HCT116 (cell line): ENCODE results near the gene GNAO1. TPM values are rescaled to one million over a fixed set of nuclear protein-coding genes. Genes with fewer than 3 reads are reported as not detected.

Source experiments
- ATAC-seq: fragments of 200-7000 bp; cut with Tn5 transposase; 2 replicates; pipeline ENCODE4 v1.9.1; 2020; ENCODE audit warnings: mild to moderate bottlenecking, moderate library complexity
- BruUV-seq: library from RNA; stranded (reverse); fragments of 400-500 nt; replicated peaks from 2 replicates; lab custom pipeline; 2021; lab: Mats Ljungman, UMichigan
- CTCF ChIA-PET: fragments of 300-600 bp; sonication (Branson Sonifier 250); formaldehyde crosslinking; loops from one replicate; lab custom pipeline; 2021; ENCODE audit warnings: antibody characterized with exemption; lab: Charles Lee
- POLR2A ChIA-PET: fragments of 300-600, 350-600 bp; sonication (Branson Sonifier 250); formaldehyde crosslinking; loops from one replicate; lab custom pipeline; 2021; ENCODE audit warnings: antibody characterized with exemption; lab: Charles Lee
- RAD21 ChIA-PET, 2 experiments: fragments of 300-600 bp; sonication (Branson Sonifier 250); formaldehyde crosslinking; loops; one replicate each; lab custom pipeline; 2023; ENCODE audit warnings: low total read pairs in 2 of 2; ENCODE audit not compliant: uncharacterized antibody in 2 of 2, unreplicated experiment in 2 of 2, low non-redundant PET in 1 of 2; lab: Charles Lee
- DNase-seq: peaks from one replicate; pipeline ENCODE4 v3.0.0-alpha.2; 2010; ENCODE audit warnings: low read depth, low spot score
- H2AFZ ChIP-seq: fragments of 200-600 bp; shearing (Covaris generic), sonication (generic); 2 replicates; pipeline ENCODE4 v1.6.1; 2017; ENCODE audit warnings: low read depth, mixed run types, mixed read lengths, antibody characterized with exemption, low read length; ENCODE audit not compliant: poor library complexity, severe bottlenecking
- H3K27ac ChIP-seq: 2 replicates; pipeline ENCODE4 v1.5.1; 2012; ENCODE audit warnings: low read depth, low read length
- H3K27me3 ChIP-seq: fragments of 200-600 bp; sonication (generic); 2 replicates; pipeline ENCODE4 v1.6.1; 2016; ENCODE audit warnings: mixed run types, low read length, mixed read lengths; ENCODE audit not compliant: insufficient read depth
- H3K36me3 ChIP-seq, 2 experiments: fragments of 200-500 bp in 1 of 2; fragments of 200-600 bp in 1 of 2; sonication (Bioruptor generic) in 1 of 2; sonication (generic) in 1 of 2; 2 replicates each; pipeline versions ENCODE4 v1.5.1 to v1.6.1; 2014 to 2016; ENCODE audit warnings: low read length in 2 of 2, inconsistent platforms in 1 of 2, mixed read lengths in 1 of 2, mixed run types in 1 of 2; ENCODE audit not compliant: insufficient read depth in 2 of 2, control insufficient read depth in 1 of 2
- H3K4me1 ChIP-seq, 2 experiments: fragments of 200-600 bp in 1 of 2; sonication (generic) in 1 of 2; 2 replicates each; pipeline versions ENCODE4 v1.5.1 to v1.6.1; 2012 to 2017; ENCODE audit warnings: low read length in 2 of 2, inconsistent platforms in 1 of 2, mild to moderate bottlenecking in 1 of 2, mixed read lengths in 1 of 2, mixed run types in 1 of 2, moderate library complexity in 1 of 2; ENCODE audit not compliant: insufficient read depth in 2 of 2, control insufficient read depth in 1 of 2
- H3K4me2 ChIP-seq: fragments of 200-600 bp; sonication (generic); 2 replicates; pipeline ENCODE4 v1.6.1; 2017; ENCODE audit warnings: mixed run types, low read length, mixed read lengths
- H3K4me3 ChIP-seq, 2 experiments: fragments of 200-600 bp in 1 of 2; sonication (generic) in 1 of 2; replicated peaks in 1 of 2; 2 replicates each; pipeline ENCODE4 v1.5.1; 2011 to 2016; ENCODE audit warnings: low read length in 2 of 2, control low read depth in 1 of 2, low read depth in 1 of 2, mild to moderate bottlenecking in 1 of 2, mixed read lengths in 1 of 2, mixed run types in 1 of 2
- H3K79me2 ChIP-seq: fragments of 200-600 bp; sonication (generic); 2 replicates; pipeline ENCODE4 v1.6.1; 2017; ENCODE audit warnings: mild to moderate bottlenecking, mixed run types, low read length, moderate library complexity, mixed read lengths; ENCODE audit not compliant: insufficient read depth
- H3K9ac ChIP-seq: fragments of 200-600 bp; sonication (generic); 2 replicates; pipeline ENCODE4 v1.6.1; 2016; ENCODE audit warnings: low read length, mixed read lengths
- H3K9me2 ChIP-seq: fragments of 200-600 bp; sonication (generic), shearing (Covaris generic); 2 replicates; pipeline ENCODE4 v1.6.1; 2017; ENCODE audit warnings: mixed run types, mild to moderate bottlenecking, moderate library complexity; ENCODE audit not compliant: insufficient read depth
- H3K9me3 ChIP-seq, 2 experiments: fragments of 200-500 bp in 1 of 2; fragments of 200-600 bp in 1 of 2; sonication (Bioruptor generic) in 1 of 2; sonication (generic) in 1 of 2; 2 replicates each; pipeline ENCODE4 v1.6.1; 2014 to 2017; ENCODE audit warnings: low read length in 2 of 2, mixed read lengths in 2 of 2, inconsistent platforms in 1 of 2, low read depth in 1 of 2, mild to moderate bottlenecking in 1 of 2, mixed run types in 1 of 2, moderate library complexity in 1 of 2; ENCODE audit not compliant: control insufficient read depth in 1 of 2, insufficient read depth in 1 of 2
- H4K20me1 ChIP-seq: fragments of 200-600 bp; sonication (generic), shearing (Covaris generic); 2 replicates; pipeline ENCODE4 v1.6.1; 2017; ENCODE audit warnings: mixed run types, mild to moderate bottlenecking, moderate library complexity; ENCODE audit not compliant: insufficient read depth
- CBX3 ChIP-seq: IDR thresholded peaks from 2 replicates; pipeline ENCODE4 v1.6.1; 2012; ENCODE audit warnings: low read depth
- CEBPB ChIP-seq: IDR thresholded peaks from 2 replicates; pipeline ENCODE4 v1.6.1; 2012; ENCODE audit warnings: low read depth
- CTCF ChIP-seq, 3 experiments: fragments of 200-600 bp in 1 of 3; sonication (generic) in 1 of 3; IDR thresholded peaks in 2 of 3; conservative IDR thresholded peaks in 1 of 3; 2 replicates each; pipeline ENCODE4 v1.5.1; 2012 to 2017; ENCODE audit warnings: low read depth in 2 of 3, low read length in 2 of 3, antibody characterized with exemption in 1 of 3, borderline replicate concordance in 1 of 3, control low read depth in 1 of 3, mild to moderate bottlenecking in 1 of 3, mixed read lengths in 1 of 3, mixed run types in 1 of 3, moderate library complexity in 1 of 3; ENCODE audit not compliant: insufficient read depth in 1 of 3
- EGR1 ChIP-seq: IDR thresholded peaks from 2 replicates; pipeline ENCODE4 v1.6.1; 2012; ENCODE audit warnings: low read depth
- ELF1 ChIP-seq: IDR thresholded peaks from 2 replicates; pipeline ENCODE4 v1.6.1; 2012; ENCODE audit warnings: low read depth, borderline replicate concordance
- EZH2 ChIP-seq: fragments of 200-600 bp; sonication (generic); IDR thresholded peaks from 2 replicates; pipeline ENCODE4 v1.6.1; 2017; ENCODE audit warnings: antibody characterized with exemption, mixed run types
- EZH2phosphoT487 ChIP-seq: fragments of 200-600 bp; IDR thresholded peaks from 2 replicates; pipeline ENCODE4 v1.6.1; 2018; ENCODE audit warnings: antibody characterized with exemption, borderline replicate concordance
- JUND ChIP-seq: IDR thresholded peaks from 2 replicates; pipeline ENCODE4 v1.6.1; 2012
- MAX ChIP-seq: IDR thresholded peaks from 2 replicates; pipeline ENCODE4 v1.6.1; 2012
- POLR2AphosphoS5 ChIP-seq: IDR thresholded peaks from 2 replicates; pipeline ENCODE4 v1.6.1; 2011; ENCODE audit warnings: mild to moderate bottlenecking, low read depth, low read length, moderate library complexity
- REST ChIP-seq: IDR thresholded peaks from 2 replicates; pipeline ENCODE4 v1.6.1; 2012; ENCODE audit warnings: low read depth
- SIN3A ChIP-seq: IDR thresholded peaks from 2 replicates; pipeline ENCODE4 v1.6.1; 2012; ENCODE audit warnings: low read depth
- SP1 ChIP-seq: IDR thresholded peaks from 2 replicates; pipeline ENCODE4 v1.6.1; 2012; ENCODE audit warnings: low read depth
- SRF ChIP-seq: IDR thresholded peaks from 2 replicates; pipeline ENCODE4 v1.6.1; 2012; ENCODE audit warnings: low read depth
- TCF7L2 ChIP-seq: IDR thresholded peaks from 2 replicates; pipeline ENCODE4 v1.7.0; 2011; ENCODE audit warnings: borderline replicate concordance, inconsistent platforms; ENCODE audit not compliant: insufficient read depth, insufficient read length; ENCODE audit errors: extremely low read depth
- ZFX ChIP-seq: fragments of 450-650 bp; IDR thresholded peaks from 2 replicates; pipeline ENCODE4 v1.6.1; 2017
- ZNF274 ChIP-seq: fragments of 200-500 bp; sonication (Bioruptor generic); IDR thresholded peaks from 2 replicates; pipeline ENCODE4 v1.6.1; 2014; ENCODE audit warnings: mild to moderate bottlenecking, low read depth, low read length, inconsistent platforms
- intact Hi-C: fragments of 100-400 bp; cut with micrococcal nuclease; formaldehyde crosslinking; loops from 2 replicates; pipeline ENCODE4 v1.10.0; 2022
- total RNA-seq: library from RNA; stranded (reverse); gene quantifications from one replicate; pipeline ENCODE4 v1.2.1, GENCODE V29; 2021; ENCODE audit not compliant: unreplicated experiment
- TF ChIP-seq, protein P1 (sequence below): IDR thresholded peaks from 2 replicates; pipeline ENCODE4 v1.6.1; 2012
- TF ChIP-seq, protein P2 (sequence below): IDR thresholded peaks from 2 replicates; pipeline ENCODE4 v1.6.1; 2011; ENCODE audit warnings: mild to moderate bottlenecking, low read length, moderate library complexity; ENCODE audit not compliant: insufficient replicate concordance; ENCODE audit errors: extremely low read depth

The GNAO1 gene
- total RNA-seq, 1 experiment from 2014 or later: 0.12 TPM

DNA sequence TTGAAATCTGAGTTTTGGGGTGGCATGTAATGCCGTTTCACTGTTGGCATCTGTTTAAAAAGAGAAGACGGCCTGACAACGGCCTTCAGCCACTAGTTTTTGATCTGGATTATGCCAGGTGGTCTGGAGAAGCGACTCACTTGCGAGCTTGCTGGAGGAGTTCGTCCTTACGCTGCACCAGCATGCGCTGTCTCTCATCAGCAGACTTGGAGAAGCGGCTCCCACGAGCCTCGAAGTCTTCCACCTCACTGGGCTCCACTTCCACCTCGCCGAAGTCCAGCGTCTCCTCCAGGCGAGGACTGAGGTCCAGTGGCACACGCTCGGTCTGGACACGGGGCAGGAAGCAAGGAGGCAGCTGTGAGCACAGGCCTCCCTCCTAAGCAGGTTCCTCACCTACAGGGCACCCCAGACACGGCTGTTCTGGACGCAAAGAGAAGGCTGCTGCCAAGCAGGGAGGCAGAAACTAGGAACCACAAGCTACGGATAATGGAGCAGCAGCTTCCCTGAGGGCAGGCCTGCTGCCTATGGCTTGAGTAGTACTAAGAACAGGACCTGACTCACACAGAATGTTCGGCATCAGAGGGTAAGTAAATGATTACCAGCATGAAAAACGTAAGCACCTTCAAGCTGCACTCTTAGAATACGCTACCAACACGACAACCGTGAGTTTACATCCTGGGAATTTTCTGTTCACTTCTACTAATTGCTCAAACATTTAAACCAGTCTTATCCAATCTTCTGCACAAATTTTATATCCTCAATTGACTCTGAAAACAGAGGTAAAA lies 172.7 kb downstream of the GNAO1 start:
- no peaks in the 10 kb centered on the region for H3K4me1 ChIP-seq
- no peak overlapping the region for H3K9ac ChIP-seq
- H4K20me1 ChIP-seq: no peaks in the 10 kb centered on the region
- no peak overlapping the region for H2AFZ ChIP-seq
- BruUV-seq: no TSS peak
- peaks cover 13 to 16% of the 10 kb centered on the region in 2 experiments; a peak in 3 of 4 replicates for H3K36me3 ChIP-seq
- H3K27ac ChIP-seq: no peak overlapping the region
- TF ChIP-seq EZH2 (no peak), SRF (no peak), REST (no peak), CEBPB (no peak), ELF1 (no peak), CTCF (IDR thresholded peaks at IDR 0.05 in 2 of 3, conservative IDR thresholded peaks at IDR 0.05 in 1 of 3; ENCODE audit: borderline replicate concordance in 1 of 3, insufficient read depth in 1 of 3, low read depth in 2 of 3, low read length in 2 of 3) (no peak), EGR1 (no peak), JUND (no peak), CBX3 (no peak), POLR2AphosphoS5 (no peak), EZH2phosphoT487 (no peak), SIN3A (no peak), SP1 (no peak), MAX (no peak), ZNF274 (no peak), TCF7L2 (no peak), ZFX (no peak)
- TF ChIP-seq, protein P1, sequence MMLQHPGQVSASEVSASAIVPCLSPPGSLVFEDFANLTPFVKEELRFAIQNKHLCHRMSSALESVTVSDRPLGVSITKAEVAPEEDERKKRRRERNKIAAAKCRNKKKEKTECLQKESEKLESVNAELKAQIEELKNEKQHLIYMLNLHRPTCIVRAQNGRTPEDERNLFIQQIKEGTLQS: no peak
- TF ChIP-seq, protein P2, sequence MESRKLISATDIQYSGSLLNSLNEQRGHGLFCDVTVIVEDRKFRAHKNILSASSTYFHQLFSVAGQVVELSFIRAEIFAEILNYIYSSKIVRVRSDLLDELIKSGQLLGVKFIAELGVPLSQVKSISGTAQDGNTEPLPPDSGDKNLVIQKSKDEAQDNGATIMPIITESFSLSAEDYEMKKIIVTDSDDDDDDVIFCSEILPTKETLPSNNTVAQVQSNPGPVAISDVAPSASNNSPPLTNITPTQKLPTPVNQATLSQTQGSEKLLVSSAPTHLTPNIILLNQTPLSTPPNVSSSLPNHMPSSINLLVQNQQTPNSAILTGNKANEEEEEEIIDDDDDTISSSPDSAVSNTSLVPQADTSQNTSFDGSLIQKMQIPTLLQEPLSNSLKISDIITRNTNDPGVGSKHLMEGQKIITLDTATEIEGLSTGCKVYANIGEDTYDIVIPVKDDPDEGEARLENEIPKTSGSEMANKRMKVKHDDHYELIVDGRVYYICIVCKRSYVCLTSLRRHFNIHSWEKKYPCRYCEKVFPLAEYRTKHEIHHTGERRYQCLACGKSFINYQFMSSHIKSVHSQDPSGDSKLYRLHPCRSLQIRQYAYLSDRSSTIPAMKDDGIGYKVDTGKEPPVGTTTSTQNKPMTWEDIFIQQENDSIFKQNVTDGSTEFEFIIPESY: no peak
- ChIA-PET CTCF (no interaction called here), POLR2A (no interaction called here), RAD21 (no interaction called here)
- H3K27me3 ChIP-seq: no peaks in the 10 kb centered on the region
- no peak for ATAC-seq
- H3K9me2 ChIP-seq: no peaks in the 10 kb centered on the region
- no peak overlapping the region for H3K4me2 ChIP-seq
- intact Hi-C loops: no loop called here
- H3K79me2 ChIP-seq: no peaks in the 10 kb centered on the region
- no peak overlapping the region for H3K4me3 ChIP-seq
- no peak for DNase-seq
- H3K9me3 ChIP-seq: no peaks in the 10 kb centered on the region
